HCT116 (cell line): ENCODE measurements around the gene TMEM86B. TPM values are rescaled to one million over a fixed set of nuclear protein-coding genes. Genes with fewer than 3 reads are reported as not detected.

Source experiments
- ATAC-seq: fragments of 200-7000 bp; cut with Tn5 transposase; 2 replicates; pipeline ENCODE4 v1.9.1; 2020; ENCODE audit warnings: mild to moderate bottlenecking, moderate library complexity
- BruUV-seq: library from RNA; stranded (reverse); fragments of 400-500 nt; replicated peaks from 2 replicates; lab custom pipeline; 2021; lab: Mats Ljungman, UMichigan
- CTCF ChIA-PET: fragments of 300-600 bp; sonication (Branson Sonifier 250); formaldehyde crosslinking; loops from one replicate; lab custom pipeline; 2021; ENCODE audit warnings: antibody characterized with exemption; lab: Charles Lee
- POLR2A ChIA-PET: fragments of 300-600, 350-600 bp; sonication (Branson Sonifier 250); formaldehyde crosslinking; loops from one replicate; lab custom pipeline; 2021; ENCODE audit warnings: antibody characterized with exemption; lab: Charles Lee
- RAD21 ChIA-PET, 2 experiments: fragments of 300-600 bp; sonication (Branson Sonifier 250); formaldehyde crosslinking; loops; one replicate each; lab custom pipeline; 2023; ENCODE audit warnings: low total read pairs in 2 of 2; ENCODE audit not compliant: uncharacterized antibody in 2 of 2, unreplicated experiment in 2 of 2, low non-redundant PET in 1 of 2; lab: Charles Lee
- DNase-seq: peaks from one replicate; pipeline ENCODE4 v3.0.0-alpha.2; 2010; ENCODE audit warnings: low read depth, low spot score
- H2AFZ ChIP-seq: fragments of 200-600 bp; shearing (Covaris generic), sonication (generic); 2 replicates; pipeline ENCODE4 v1.6.1; 2017; ENCODE audit warnings: low read depth, mixed run types, mixed read lengths, antibody characterized with exemption, low read length; ENCODE audit not compliant: poor library complexity, severe bottlenecking
- H3K27ac ChIP-seq: 2 replicates; pipeline ENCODE4 v1.5.1; 2012; ENCODE audit warnings: low read depth, low read length
- H3K27me3 ChIP-seq: fragments of 200-600 bp; sonication (generic); 2 replicates; pipeline ENCODE4 v1.6.1; 2016; ENCODE audit warnings: mixed run types, low read length, mixed read lengths; ENCODE audit not compliant: insufficient read depth
- H3K36me3 ChIP-seq, 2 experiments: fragments of 200-500 bp in 1 of 2; fragments of 200-600 bp in 1 of 2; sonication (Bioruptor generic) in 1 of 2; sonication (generic) in 1 of 2; 2 replicates each; pipeline versions ENCODE4 v1.5.1 to v1.6.1; 2014 to 2016; ENCODE audit warnings: low read length in 2 of 2, inconsistent platforms in 1 of 2, mixed read lengths in 1 of 2, mixed run types in 1 of 2; ENCODE audit not compliant: insufficient read depth in 2 of 2, control insufficient read depth in 1 of 2
- H3K4me1 ChIP-seq, 2 experiments: fragments of 200-600 bp in 1 of 2; sonication (generic) in 1 of 2; 2 replicates each; pipeline versions ENCODE4 v1.5.1 to v1.6.1; 2012 to 2017; ENCODE audit warnings: low read length in 2 of 2, inconsistent platforms in 1 of 2, mild to moderate bottlenecking in 1 of 2, mixed read lengths in 1 of 2, mixed run types in 1 of 2, moderate library complexity in 1 of 2; ENCODE audit not compliant: insufficient read depth in 2 of 2, control insufficient read depth in 1 of 2
- H3K4me2 ChIP-seq: fragments of 200-600 bp; sonication (generic); 2 replicates; pipeline ENCODE4 v1.6.1; 2017; ENCODE audit warnings: mixed run types, low read length, mixed read lengths
- H3K4me3 ChIP-seq, 2 experiments: fragments of 200-600 bp in 1 of 2; sonication (generic) in 1 of 2; replicated peaks in 1 of 2; 2 replicates each; pipeline ENCODE4 v1.5.1; 2011 to 2016; ENCODE audit warnings: low read length in 2 of 2, control low read depth in 1 of 2, low read depth in 1 of 2, mild to moderate bottlenecking in 1 of 2, mixed read lengths in 1 of 2, mixed run types in 1 of 2
- H3K79me2 ChIP-seq: fragments of 200-600 bp; sonication (generic); 2 replicates; pipeline ENCODE4 v1.6.1; 2017; ENCODE audit warnings: mild to moderate bottlenecking, mixed run types, low read length, moderate library complexity, mixed read lengths; ENCODE audit not compliant: insufficient read depth
- H3K9ac ChIP-seq: fragments of 200-600 bp; sonication (generic); 2 replicates; pipeline ENCODE4 v1.6.1; 2016; ENCODE audit warnings: low read length, mixed read lengths
- H3K9me2 ChIP-seq: fragments of 200-600 bp; sonication (generic), shearing (Covaris generic); 2 replicates; pipeline ENCODE4 v1.6.1; 2017; ENCODE audit warnings: mixed run types, mild to moderate bottlenecking, moderate library complexity; ENCODE audit not compliant: insufficient read depth
- H3K9me3 ChIP-seq, 2 experiments: fragments of 200-500 bp in 1 of 2; fragments of 200-600 bp in 1 of 2; sonication (Bioruptor generic) in 1 of 2; sonication (generic) in 1 of 2; 2 replicates each; pipeline ENCODE4 v1.6.1; 2014 to 2017; ENCODE audit warnings: low read length in 2 of 2, mixed read lengths in 2 of 2, inconsistent platforms in 1 of 2, low read depth in 1 of 2, mild to moderate bottlenecking in 1 of 2, mixed run types in 1 of 2, moderate library complexity in 1 of 2; ENCODE audit not compliant: control insufficient read depth in 1 of 2, insufficient read depth in 1 of 2
- H4K20me1 ChIP-seq: fragments of 200-600 bp; sonication (generic), shearing (Covaris generic); 2 replicates; pipeline ENCODE4 v1.6.1; 2017; ENCODE audit warnings: mixed run types, mild to moderate bottlenecking, moderate library complexity; ENCODE audit not compliant: insufficient read depth
- ATF3 ChIP-seq: IDR thresholded peaks from 2 replicates; pipeline ENCODE4 v1.6.1; 2012
- FOSL1 ChIP-seq: IDR thresholded peaks from 2 replicates; pipeline ENCODE4 v1.6.1; 2012; ENCODE audit warnings: low read depth
- POLR2A ChIP-seq: IDR thresholded peaks from 2 replicates; pipeline ENCODE4 v1.7.0; 2011; ENCODE audit warnings: borderline replicate concordance; ENCODE audit not compliant: insufficient read depth, insufficient read length; ENCODE audit errors: extremely low read depth
- REST ChIP-seq: IDR thresholded peaks from 2 replicates; pipeline ENCODE4 v1.6.1; 2012; ENCODE audit warnings: low read depth
- SIN3A ChIP-seq: IDR thresholded peaks from 2 replicates; pipeline ENCODE4 v1.6.1; 2012; ENCODE audit warnings: low read depth
- SRF ChIP-seq: IDR thresholded peaks from 2 replicates; pipeline ENCODE4 v1.6.1; 2012; ENCODE audit warnings: low read depth
- TCF7L2 ChIP-seq: IDR thresholded peaks from 2 replicates; pipeline ENCODE4 v1.7.0; 2011; ENCODE audit warnings: borderline replicate concordance, inconsistent platforms; ENCODE audit not compliant: insufficient read depth, insufficient read length; ENCODE audit errors: extremely low read depth
- YY1 ChIP-seq: IDR thresholded peaks from 2 replicates; pipeline ENCODE4 v1.6.1; 2011; ENCODE audit warnings: low read length, low read depth, moderate library complexity, mild to moderate bottlenecking; ENCODE audit not compliant: insufficient replicate concordance; ENCODE audit errors: extremely low read depth
- ZFX ChIP-seq: fragments of 450-650 bp; IDR thresholded peaks from 2 replicates; pipeline ENCODE4 v1.6.1; 2017
- ZNF274 ChIP-seq: fragments of 200-500 bp; sonication (Bioruptor generic); IDR thresholded peaks from 2 replicates; pipeline ENCODE4 v1.6.1; 2014; ENCODE audit warnings: mild to moderate bottlenecking, low read depth, low read length, inconsistent platforms
- intact Hi-C: fragments of 100-400 bp; cut with micrococcal nuclease; formaldehyde crosslinking; loops from 2 replicates; pipeline ENCODE4 v1.10.0; 2022
- total RNA-seq: library from RNA; stranded (reverse); gene quantifications from one replicate; pipeline ENCODE4 v1.2.1, GENCODE V29; 2021; ENCODE audit not compliant: unreplicated experiment

TMEM86B gene
- total RNA-seq, 1 experiment from 2014 or later, result 10.6 TPM

- no peaks in the 10 kb centered on the region for H4K20me1 ChIP-seq
- H3K9me3 ChIP-seq, result no peaks in the 10 kb centered on the region
- no peak overlapping the region for H3K4me2 ChIP-seq
- no peak for DNase-seq
- ChIA-PET CTCF (no interaction called here), RAD21 (no interaction called here), POLR2A (no interaction called here)
- H2AFZ ChIP-seq, result no peak overlapping the region
- H3K4me3 ChIP-seq, result no peak overlapping the region
- BruUV-seq, result no TSS peak
- H3K9me2 ChIP-seq, result no peaks in the 10 kb centered on the region
- no peak for ATAC-seq
- TF ChIP-seq ATF3 (no peak), ZNF274 (no peak), SIN3A (no peak), TCF7L2 (no peak), SRF (no peak), REST (no peak), FOSL1 (no peak), ZFX (no peak), POLR2A (no peak), YY1 (no peak)
- TF ChIP-seq, all 23 proteins: peak for 0
- intact Hi-C loops, result no loop called here
- Histone ChIP-seq H3K27ac (no peak overlapping the region), H3K27me3 (no peaks in the 10 kb centered on the region), H3K79me2 (no peaks in the 10 kb centered on the region), H3K36me3 (no peaks in the 10 kb centered on the region), H3K9ac (no peak overlapping the region), H3K4me1 (peaks cover 12 to 32% of the 10 kb centered on the region in 2 experiments)
Measured at GRCh38 chr19:55181740-55182139, 46.8 kb downstream of the TMEM86B start.
